A673 (cell line): Measurements from ENCODE around the gene PSMB3. TPM values are rescaled to one million over a fixed set of nuclear protein-coding genes. Genes with fewer than 3 reads are reported as not detected.

Experiments used
- BruUV-seq: library from RNA; stranded (reverse); fragments of 400-500 nt; replicated peaks from 2 replicates; lab custom pipeline; 2021; lab: Mats Ljungman, UMichigan
- CTCF ChIA-PET: fragments of 300-600 bp; sonication (Branson Sonifier 250); formaldehyde crosslinking; loops from one replicate; lab custom pipeline; 2022; ENCODE audit warnings: antibody characterized with exemption; lab: Charles Lee
- POLR2A ChIA-PET: fragments of 300-600 bp; sonication (Branson Sonifier 250); formaldehyde crosslinking; loops from one replicate; lab custom pipeline; 2022; ENCODE audit warnings: antibody characterized with exemption; ENCODE audit not compliant: low non-redundant PET; lab: Charles Lee
- DNase-seq: peaks from one replicate; pipeline ENCODE4 v3.0.0-alpha.2; 2015; ENCODE audit warnings: low spot score
- H3K27ac ChIP-seq: fragments of 200-600 bp; sonication (generic); 2 replicates; pipeline ENCODE4 v1.5.1; 2016; ENCODE audit warnings: mixed run types, low read depth, mild to moderate bottlenecking, mixed read lengths, antibody characterized with exemption, low read length; ENCODE audit not compliant: poor library complexity, severe bottlenecking
- H3K27me3 ChIP-seq: fragments of 200-600 bp; sonication (generic); replicated peaks from 2 replicates; pipeline ENCODE4 v1.6.1; 2017; ENCODE audit warnings: mixed run types, low read depth, mild to moderate bottlenecking, mixed read lengths, antibody characterized with exemption, low read length; ENCODE audit not compliant: insufficient read depth, poor library complexity
- H3K36me3 ChIP-seq: fragments of 200-600 bp; sonication (generic); 2 replicates; pipeline ENCODE4 v1.6.1; 2016; ENCODE audit warnings: mixed run types, mild to moderate bottlenecking, mixed read lengths, antibody characterized with exemption, low read length; ENCODE audit not compliant: insufficient read depth, poor library complexity, severe bottlenecking
- H3K4me1 ChIP-seq: fragments of 200-600 bp; sonication (generic); 2 replicates; pipeline ENCODE4 v1.6.1; 2017; ENCODE audit warnings: mixed run types, mild to moderate bottlenecking, mixed read lengths, antibody characterized with exemption, low read length; ENCODE audit not compliant: insufficient read depth, poor library complexity, severe bottlenecking
- H3K4me3 ChIP-seq: fragments of 200-600 bp; sonication (generic); 2 replicates; pipeline ENCODE4 v1.5.1; 2016; ENCODE audit warnings: low read depth, mixed run types, mild to moderate bottlenecking, mixed read lengths, low read length; ENCODE audit not compliant: poor library complexity, severe bottlenecking
- H3K9me3 ChIP-seq: fragments of 200-600 bp; sonication (generic); 2 replicates; pipeline ENCODE4 v1.6.1; 2016; ENCODE audit warnings: mixed run types, low read depth, mild to moderate bottlenecking, mixed read lengths, antibody characterized with exemption, low read length; ENCODE audit not compliant: poor library complexity, severe bottlenecking
- EZH2 ChIP-seq: fragments of 200-600 bp; sonication (generic); IDR thresholded peaks from 2 replicates; pipeline ENCODE4 v1.6.1; 2017; ENCODE audit warnings: borderline replicate concordance, low read depth, mild to moderate bottlenecking, mixed read lengths, antibody characterized with exemption, low read length; ENCODE audit not compliant: poor library complexity, severe bottlenecking
- intact Hi-C: fragments of 100-400 bp; cut with micrococcal nuclease; formaldehyde crosslinking; loops from one replicate; pipeline ENCODE4 v1.10.0; 2022; ENCODE audit not compliant: unreplicated experiment
- total RNA-seq: library from RNA; stranded (reverse); gene quantifications from 2 replicates; pipeline ENCODE4 v1.2.3, GENCODE V29; 2021
- TF ChIP-seq, protein P1 (sequence below): fragments of 300-800, 200-600 bp; sonication (generic); conservative IDR thresholded peaks from 2 replicates; pipeline ENCODE4 v1.5.1; 2017; ENCODE audit warnings: low read depth, mild to moderate bottlenecking, antibody characterized with exemption, low read length, moderate library complexity, mixed read lengths

PSMB3 gene
- total RNA-seq, 1 experiment from 2014 or later, result 217 TPM

DNA sequence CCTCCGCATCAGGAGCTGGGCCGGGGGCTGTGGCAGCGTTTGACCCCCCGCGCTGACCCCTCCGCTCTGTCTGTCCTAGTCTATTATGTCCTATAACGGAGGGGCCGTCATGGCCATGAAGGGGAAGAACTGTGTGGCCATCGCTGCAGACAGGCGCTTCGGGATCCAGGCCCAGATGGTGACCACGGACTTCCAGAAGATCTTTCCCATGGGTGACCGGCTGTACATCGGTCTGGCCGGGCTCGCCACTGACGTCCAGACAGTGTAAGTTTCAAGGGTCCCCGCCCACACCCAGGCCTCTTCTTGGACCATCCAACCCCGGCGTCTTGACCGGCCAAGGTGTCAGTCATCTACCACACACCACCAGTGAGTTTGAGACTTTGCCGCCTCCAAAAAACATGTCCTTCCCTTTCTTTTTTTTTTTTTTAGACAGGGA is 548 bp downstream of the PSMB3 start:
- no peak for DNase-seq
- peak overlapping the region; percentile 76 for H3K27ac ChIP-seq
- peak overlapping the region; percentile 81 for H3K4me3 ChIP-seq
- H3K9me3 ChIP-seq, result no peaks in the 10 kb centered on the region
- peaks cover 5% of the 10 kb centered on the region for H3K36me3 ChIP-seq
- POLR2A ChIA-PET, result no interaction called here
- TF ChIP-seq, protein P1, sequence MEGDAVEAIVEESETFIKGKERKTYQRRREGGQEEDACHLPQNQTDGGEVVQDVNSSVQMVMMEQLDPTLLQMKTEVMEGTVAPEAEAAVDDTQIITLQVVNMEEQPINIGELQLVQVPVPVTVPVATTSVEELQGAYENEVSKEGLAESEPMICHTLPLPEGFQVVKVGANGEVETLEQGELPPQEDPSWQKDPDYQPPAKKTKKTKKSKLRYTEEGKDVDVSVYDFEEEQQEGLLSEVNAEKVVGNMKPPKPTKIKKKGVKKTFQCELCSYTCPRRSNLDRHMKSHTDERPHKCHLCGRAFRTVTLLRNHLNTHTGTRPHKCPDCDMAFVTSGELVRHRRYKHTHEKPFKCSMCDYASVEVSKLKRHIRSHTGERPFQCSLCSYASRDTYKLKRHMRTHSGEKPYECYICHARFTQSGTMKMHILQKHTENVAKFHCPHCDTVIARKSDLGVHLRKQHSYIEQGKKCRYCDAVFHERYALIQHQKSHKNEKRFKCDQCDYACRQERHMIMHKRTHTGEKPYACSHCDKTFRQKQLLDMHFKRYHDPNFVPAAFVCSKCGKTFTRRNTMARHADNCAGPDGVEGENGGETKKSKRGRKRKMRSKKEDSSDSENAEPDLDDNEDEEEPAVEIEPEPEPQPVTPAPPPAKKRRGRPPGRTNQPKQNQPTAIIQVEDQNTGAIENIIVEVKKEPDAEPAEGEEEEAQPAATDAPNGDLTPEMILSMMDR, result no peak
- no peak for TF ChIP-seq EZH2
- H3K27me3 ChIP-seq, result no peaks in the 10 kb centered on the region
- BruUV-seq, result TSS peak; percentile 79
- CTCF ChIA-PET, result no interaction called here
- H3K4me1 ChIP-seq, result peaks cover 16% of the 10 kb centered on the region
- intact Hi-C loops, result loop anchor here (5.0 kb wide), 1 partner anchor 114 kb away; no protein-coding TSS in a partner anchor

DNA sequence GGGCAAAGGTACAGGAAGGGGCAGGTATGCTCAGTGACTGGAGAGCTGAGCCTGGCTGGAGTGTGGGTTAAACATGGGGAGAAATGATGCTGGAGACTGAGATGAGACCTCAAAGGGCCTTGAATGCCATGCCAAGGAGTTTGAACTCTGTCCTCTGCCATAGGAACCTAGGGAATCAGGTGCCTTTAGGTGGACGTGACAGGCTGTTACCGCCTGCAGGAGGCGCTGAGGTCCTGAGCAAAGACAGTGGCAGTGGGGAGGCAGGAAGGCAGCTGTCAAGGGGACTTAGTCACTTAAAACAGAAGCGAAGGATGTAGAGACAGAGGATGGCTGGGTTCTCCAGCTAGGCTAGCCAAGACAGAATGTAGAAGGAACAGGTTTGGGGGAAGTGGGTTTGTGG is 9.1 kb downstream of the PSMB3 start:
- Histone ChIP-seq H3K27me3 (no peaks in the 10 kb centered on the region), H3K36me3 (no peaks in the 10 kb centered on the region), H3K4me1 (no peaks in the 10 kb centered on the region), H3K9me3 (no peaks in the 10 kb centered on the region), H3K4me3 (no peak overlapping the region), H3K27ac (no peak overlapping the region)
- BruUV-seq, result no TSS peak
- no peak for DNase-seq
- ChIA-PET CTCF (no interaction called here), POLR2A (no interaction called here)
- intact Hi-C loops, result no loop called here
- TF ChIP-seq, protein P1, result peak; percentile 47
- TF ChIP-seq EZH2, result no peak

DNA sequence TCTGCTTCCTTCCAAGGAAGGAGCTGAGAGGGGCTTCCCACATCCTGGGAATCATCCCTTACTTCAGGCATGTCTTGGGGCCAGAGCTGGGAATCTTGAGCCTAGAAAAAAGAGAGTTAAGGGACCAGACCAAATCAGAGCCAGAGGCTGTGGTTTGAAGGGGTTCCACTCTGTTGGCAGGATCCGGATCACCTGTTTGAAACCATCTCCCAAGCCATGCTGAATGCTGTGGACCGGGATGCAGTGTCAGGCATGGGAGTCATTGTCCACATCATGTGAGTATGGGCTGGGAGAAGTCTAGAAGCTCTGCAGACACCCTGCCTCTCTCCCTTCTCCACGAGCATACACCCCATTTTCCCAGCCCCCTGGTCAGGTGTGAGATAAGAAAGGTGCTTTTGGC is 9.7 kb downstream of the PSMB3 start:
- no peak for DNase-seq
- Histone ChIP-seq H3K27ac (no peak overlapping the region), H3K27me3 (no peaks in the 10 kb centered on the region), H3K36me3 (peaks cover 2% of the 10 kb centered on the region), H3K4me3 (no peak overlapping the region), H3K4me1 (no peaks in the 10 kb centered on the region), H3K9me3 (no peaks in the 10 kb centered on the region)
- intact Hi-C loops, result no loop called here
- no TSS peak for BruUV-seq
- POLR2A ChIA-PET, result no interaction called here
- no peak for TF ChIP-seq EZH2
- TF ChIP-seq, protein P1, result no peak
- CTCF ChIA-PET, result no interaction called here
